Activated B cell treated with CpG ODN at 0.5 μM for 24 hours (primary cell): ENCODE measurements around the gene ATF7IP2. TPM values are rescaled to one million over a fixed set of nuclear protein-coding genes. Genes with fewer than 3 reads are reported as not detected.

Experiments
- ATAC-seq: fragments of 200-7000 bp; cut with Tn5 transposase; one replicate; pipeline ENCODE4 v1.10.0; 2021; ENCODE audit warnings: low read depth, mild to moderate bottlenecking, moderate library complexity
- CTCF ChIA-PET: fragments of 350-600 bp; sonication (Branson Sonifier 250); formaldehyde crosslinking; loops from one replicate; lab custom pipeline; 2021; ENCODE audit warnings: antibody characterized with exemption; lab: Charles Lee
- POLR2A ChIA-PET: fragments of 350-600 bp; sonication (Branson Sonifier 250); formaldehyde crosslinking; loops from one replicate; lab custom pipeline; 2021; ENCODE audit warnings: antibody characterized with exemption; lab: Charles Lee
- DNase-seq: peaks from one replicate; pipeline ENCODE4 v3.0.0; 2022
- H3K27ac Mint-ChIP-seq: one replicate; pipeline ENCODE4 v1.8.0; 2020; ENCODE audit warnings: mixed read lengths
- H3K27me3 Mint-ChIP-seq: one replicate; pipeline ENCODE4 v1.8.0; 2021; ENCODE audit warnings: mixed read lengths
- H3K36me3 Mint-ChIP-seq: one replicate; pipeline ENCODE4 v1.8.0; 2021; ENCODE audit warnings: low read depth, mixed read lengths
- H3K4me1 Mint-ChIP-seq: one replicate; pipeline ENCODE4 v1.8.0; 2021; ENCODE audit warnings: mixed read lengths
- H3K4me3 Mint-ChIP-seq: one replicate; pipeline ENCODE4 v1.8.0; 2020; ENCODE audit warnings: mild to moderate bottlenecking, mixed read lengths
- H3K9me3 Mint-ChIP-seq: one replicate; pipeline ENCODE4 v1.8.0; 2020; ENCODE audit warnings: mixed read lengths
- intact Hi-C: fragments of 100-400 bp; cut with micrococcal nuclease; formaldehyde crosslinking; loops from one replicate; pipeline ENCODE4 v1.15.1; 2024
- total RNA-seq: library from RNA; stranded (reverse); gene quantifications from 2 replicates; pipeline ENCODE4 v1.2.3, GENCODE V29; 2022
- TF ChIP-seq, protein P1 (sequence below): fragments of 200-600 bp; IDR thresholded peaks from one replicate; pipeline ENCODE4 v1.8.0; 2022; ENCODE audit warnings: antibody characterized with exemption, mild to moderate bottlenecking

Gene ATF7IP2
- total RNA-seq, 1 donor from 2014 or later: 55.9 TPM

DNA sequence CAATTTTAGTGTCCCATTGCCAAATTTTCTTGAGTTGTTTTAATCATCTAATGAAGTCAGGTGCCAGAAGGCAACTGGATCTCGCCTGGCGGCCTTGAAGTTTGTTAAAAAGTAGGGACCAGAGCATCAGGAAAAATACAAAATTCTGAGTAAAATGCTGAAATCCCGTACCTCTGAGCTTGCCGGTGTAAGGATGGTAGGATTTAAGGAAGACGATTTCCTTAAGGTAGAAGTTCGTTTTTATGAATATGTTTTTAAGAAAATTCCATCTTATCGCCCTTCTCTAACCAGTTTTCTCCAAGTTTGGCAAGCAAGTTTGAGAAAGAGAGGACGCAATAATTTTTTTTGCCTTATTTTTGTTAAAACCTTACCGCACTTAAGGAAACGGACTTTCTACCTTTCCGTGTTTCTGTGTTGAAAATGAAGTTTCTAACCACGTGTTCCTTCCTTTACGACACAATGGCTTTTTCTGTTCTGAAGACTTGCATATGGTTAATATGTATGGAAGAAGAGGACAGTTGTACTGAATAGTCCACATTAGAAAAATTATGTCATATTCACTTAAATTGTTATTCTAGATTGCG is 748 bp downstream of the ATF7IP2 start:
- CTCF ChIA-PET: interaction anchor here (0.9 kb wide), 1 partner anchor 93 kb away, joined by 3 read pairs; no protein-coding TSS in a partner anchor
- DNase-seq: no peak
- Mint-ChIP-seq H3K4me1 (peaks cover 49% of the 10 kb centered on the region), H3K36me3 (peaks cover 40% of the 10 kb centered on the region), H3K27ac (peak overlapping the region; percentile 96), H3K27me3 (no peaks in the 10 kb centered on the region), H3K9me3 (no peaks in the 10 kb centered on the region), H3K4me3 (peak overlapping the region; percentile 99)
- TF ChIP-seq, protein P1, sequence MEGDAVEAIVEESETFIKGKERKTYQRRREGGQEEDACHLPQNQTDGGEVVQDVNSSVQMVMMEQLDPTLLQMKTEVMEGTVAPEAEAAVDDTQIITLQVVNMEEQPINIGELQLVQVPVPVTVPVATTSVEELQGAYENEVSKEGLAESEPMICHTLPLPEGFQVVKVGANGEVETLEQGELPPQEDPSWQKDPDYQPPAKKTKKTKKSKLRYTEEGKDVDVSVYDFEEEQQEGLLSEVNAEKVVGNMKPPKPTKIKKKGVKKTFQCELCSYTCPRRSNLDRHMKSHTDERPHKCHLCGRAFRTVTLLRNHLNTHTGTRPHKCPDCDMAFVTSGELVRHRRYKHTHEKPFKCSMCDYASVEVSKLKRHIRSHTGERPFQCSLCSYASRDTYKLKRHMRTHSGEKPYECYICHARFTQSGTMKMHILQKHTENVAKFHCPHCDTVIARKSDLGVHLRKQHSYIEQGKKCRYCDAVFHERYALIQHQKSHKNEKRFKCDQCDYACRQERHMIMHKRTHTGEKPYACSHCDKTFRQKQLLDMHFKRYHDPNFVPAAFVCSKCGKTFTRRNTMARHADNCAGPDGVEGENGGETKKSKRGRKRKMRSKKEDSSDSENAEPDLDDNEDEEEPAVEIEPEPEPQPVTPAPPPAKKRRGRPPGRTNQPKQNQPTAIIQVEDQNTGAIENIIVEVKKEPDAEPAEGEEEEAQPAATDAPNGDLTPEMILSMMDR: no peak
- intact Hi-C loops: loop anchor here (1.0 to 10.0 kb wide), 5 partner anchors 89 to 488 kb away; partner anchors contain the start of genes CIITA and NUBP1
- ATAC-seq: no peak
- POLR2A ChIA-PET: interaction anchor here (0.6 to 1.7 kb wide), 6 partner anchors 10 to 1199 kb away, joined by 3 to 11 read pairs (median 4); no protein-coding TSS in a partner anchor

- CTCF ChIA-PET: no interaction called here
- Mint-ChIP-seq H3K27me3 (no peaks in the 10 kb centered on the region), H3K27ac (no peak overlapping the region), H3K4me1 (peaks cover 46% of the 10 kb centered on the region), H3K36me3 (peaks cover 40% of the 10 kb centered on the region), H3K9me3 (no peaks in the 10 kb centered on the region), H3K4me3 (peak overlapping the region; percentile 99)
- no peak for DNase-seq
- intact Hi-C loops: loop anchor here (10.0 kb wide), 4 partner anchors 118 to 488 kb away; partner anchors contain the start of genes CIITA and NUBP1
- TF ChIP-seq, protein P1: no peak
- no peak for ATAC-seq
- POLR2A ChIA-PET: interaction anchor here (0.6 to 1.7 kb wide), 2 partner anchors 10 to 1198 kb away, joined by 3 to 11 read pairs; no protein-coding TSS in a partner anchor
These were observed 1.3 kb downstream of the ATF7IP2 start for GRCh38 chr16:10387188-10387617.

DNA sequence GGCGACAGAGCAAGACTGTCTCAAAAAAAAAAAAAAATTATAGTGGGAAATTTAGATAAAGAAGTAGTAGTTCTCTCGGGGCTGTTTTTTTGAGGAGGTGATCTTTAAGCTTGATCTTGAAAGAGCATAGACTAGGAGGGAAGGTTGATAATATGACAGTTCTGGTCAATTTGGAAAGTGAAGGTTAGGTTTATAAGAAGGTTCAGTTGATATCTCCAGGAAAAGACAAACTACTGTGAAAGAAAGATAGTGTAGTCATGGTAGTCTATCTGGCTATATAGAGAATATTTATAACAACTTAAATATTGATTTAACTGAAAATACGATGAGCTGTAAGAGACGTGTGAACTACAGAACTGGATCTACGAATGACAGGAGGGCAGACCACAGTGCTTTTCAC is 3.1 kb downstream of the ATF7IP2 start:
- ChIA-PET POLR2A (interaction anchor here (1.1 kb wide), 1 partner anchor 10 kb away, joined by 3 read pairs; no protein-coding TSS in a partner anchor), CTCF (no interaction called here)
- H3K27ac Mint-ChIP-seq: no peak overlapping the region
- peaks cover 41% of the 10 kb centered on the region for H3K36me3 Mint-ChIP-seq
- DNase-seq: no peak
- intact Hi-C loops: loop anchor here (10.0 kb wide), 4 partner anchors 116 to 486 kb away; partner anchors contain the start of genes CIITA and NUBP1
- TF ChIP-seq, protein P1: no peak
- no peaks in the 10 kb centered on the region for H3K9me3 Mint-ChIP-seq
- ATAC-seq: no peak
- H3K4me3 Mint-ChIP-seq: peak overlapping the region; percentile 2
- H3K27me3 Mint-ChIP-seq: no peaks in the 10 kb centered on the region
- peaks cover 46% of the 10 kb centered on the region for H3K4me1 Mint-ChIP-seq

GRCh38 chr16:10390330-10390729 is 4.5 kb downstream of the ATF7IP2 start:
- ATAC-seq: no peak
- H3K4me3 Mint-ChIP-seq: no peak overlapping the region
- no peak for DNase-seq
- H3K27ac Mint-ChIP-seq: no peak overlapping the region
- H3K4me1 Mint-ChIP-seq: peaks cover 54% of the 10 kb centered on the region
- CTCF ChIA-PET: interaction anchor here (0.7 kb wide), 1 partner anchor 12 kb away, joined by 3 read pairs; no protein-coding TSS in a partner anchor
- H3K36me3 Mint-ChIP-seq: peaks cover 51% of the 10 kb centered on the region
- TF ChIP-seq, protein P1: no peak
- intact Hi-C loops: no loop called here
- no peaks in the 10 kb centered on the region for H3K27me3 Mint-ChIP-seq
- no peaks in the 10 kb centered on the region for H3K9me3 Mint-ChIP-seq
- POLR2A ChIA-PET: interaction anchor here (0.6 to 1.1 kb wide), 4 partner anchors 9 to 28 kb away, joined by 3 to 4 read pairs (median 3); no protein-coding TSS in a partner anchor

DNA sequence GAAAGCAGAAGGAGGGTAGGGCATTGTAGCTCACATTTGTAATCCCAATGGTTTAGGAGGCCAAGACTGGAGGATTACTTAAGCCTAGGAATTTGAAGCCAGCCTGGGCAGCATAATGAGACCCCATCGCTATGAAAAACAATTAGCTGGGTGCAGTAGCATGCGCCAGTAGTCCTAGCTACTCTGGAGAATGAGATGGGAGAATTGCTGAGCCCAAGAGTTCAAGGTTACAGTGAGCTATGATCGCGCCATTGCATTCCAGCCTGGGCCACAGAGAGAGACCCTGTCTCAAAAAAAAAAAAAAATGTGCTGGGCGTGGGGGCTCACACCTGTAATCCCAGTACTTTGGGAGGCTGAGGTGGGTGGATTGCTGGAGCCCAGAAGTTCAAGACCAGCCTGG is 5.0 kb downstream of the ATF7IP2 start:
- intact Hi-C loops: no loop called here
- Mint-ChIP-seq H3K27me3 (no peaks in the 10 kb centered on the region), H3K27ac (no peak overlapping the region), H3K9me3 (no peaks in the 10 kb centered on the region), H3K36me3 (peaks cover 47% of the 10 kb centered on the region), H3K4me1 (peaks cover 50% of the 10 kb centered on the region), H3K4me3 (no peak overlapping the region)
- ATAC-seq: no peak
- TF ChIP-seq, protein P1: no peak
- POLR2A ChIA-PET: interaction anchor here (0.6 to 0.8 kb wide), 3 partner anchors 8 to 28 kb away, joined by 3 to 4 read pairs (median 3); no protein-coding TSS in a partner anchor
- DNase-seq: no peak
- CTCF ChIA-PET: interaction anchor here (0.7 kb wide), 1 partner anchor 12 kb away, joined by 3 read pairs; no protein-coding TSS in a partner anchor
